HepG2 (cell line): Measurements from ENCODE around the gene PCARE. TPM values are rescaled to one million over a fixed set of nuclear protein-coding genes. Genes with fewer than 3 reads are reported as not detected.

ENCODE experiments used
- ATAC-seq: fragments of 200-7000 bp; cut with Tn5 transposase; 3 replicates; pipeline ENCODE4 v1.9.1; 2020; ENCODE audit warnings: mild to moderate bottlenecking, moderate library complexity
- BruUV-seq: library from RNA; stranded (reverse); fragments of 400-500 nt; replicated peaks from 2 replicates; lab custom pipeline; 2021; lab: Mats Ljungman, UMichigan
- CTCF ChIA-PET: fragments of 300-600 bp; formaldehyde crosslinking; extraction: SDS; loops from one replicate; lab custom pipeline; 2021; ENCODE audit warnings: low total read pairs, inconsistent platforms, low intra/inter-chr PET ratio; lab: Yijun Ruan, JAX
- POLR2A ChIA-PET: fragments of 350-600 bp; sonication (Branson Sonifier 250); formaldehyde crosslinking; loops from one replicate; lab custom pipeline; 2020; ENCODE audit warnings: antibody characterized with exemption, inconsistent platforms; lab: Yijun Ruan, JAX
- DNase-seq: peaks from one replicate; pipeline ENCODE4 v3.0.0-alpha.2; 2015; ENCODE audit warnings: low spot score
- FAIRE-seq: peaks from 3 replicates; lab custom pipeline; 2011; peaks lifted over from hg19 to GRCh38; lab: Jason Lieb, UNC
- H2AFZ ChIP-seq: one replicate; pipeline ENCODE4 v1.6.1; 2011; ENCODE audit warnings: low read length, inconsistent platforms
- H3K27ac ChIP-seq: fragments of 300-600 bp; 3 replicates; pipeline ENCODE4 v1.8.0; 2011; ENCODE audit warnings: mixed run types, mild to moderate bottlenecking, mixed read lengths, low read length, inconsistent platforms; ENCODE audit not compliant: insufficient read depth; ENCODE audit errors: extremely low read length
- H3K27me3 ChIP-seq, 2 experiments: fragments of 200-600 bp in 1 of 2; 2 replicates in 1 of 2; 3 replicates in 1 of 2; pipeline versions ENCODE4 v1.6.0 to v1.8.0; 2011; ENCODE audit warnings: low read length in 2 of 2, mild to moderate bottlenecking in 2 of 2, moderate library complexity in 2 of 2, inconsistent platforms in 1 of 2; ENCODE audit not compliant: insufficient read depth in 2 of 2, control insufficient read depth in 1 of 2
- H3K36me3 ChIP-seq, 2 experiments: fragments of 200-600 bp in 1 of 2; replicated peaks in 1 of 2; 2 replicates in 1 of 2; 3 replicates in 1 of 2; pipeline versions ENCODE4 v1.5.1 to v1.8.0; 2011; ENCODE audit warnings: low read length in 2 of 2, inconsistent platforms in 1 of 2; ENCODE audit not compliant: insufficient read depth in 2 of 2, control insufficient read depth in 1 of 2
- H3K4me1 ChIP-seq: 2 replicates; pipeline ENCODE4 v1.5.1; 2012; ENCODE audit warnings: low read length, inconsistent platforms; ENCODE audit not compliant: insufficient read depth
- H3K4me2 ChIP-seq: 2 replicates; pipeline ENCODE4 v1.6.0; 2011; ENCODE audit warnings: low read depth, low read length, inconsistent platforms
- H3K4me3 ChIP-seq, 3 experiments: fragments of 200-600 bp in 1 of 3; sonication (generic), shearing (Covaris generic) in 1 of 3; replicated peaks in 1 of 3; 2 replicates each; pipeline ENCODE4 v1.5.1; 2011 to 2016; ENCODE audit warnings: low read length in 3 of 3, inconsistent platforms in 2 of 3, low read depth in 2 of 3, mild to moderate bottlenecking in 2 of 3, control low read depth in 1 of 3, mixed read lengths in 1 of 3; ENCODE audit not compliant: insufficient read depth in 1 of 3
- H3K79me2 ChIP-seq: one replicate; pipeline ENCODE4 v1.6.1; 2011; ENCODE audit warnings: low read length, inconsistent platforms; ENCODE audit not compliant: insufficient read depth
- H3K9ac ChIP-seq: 2 replicates; pipeline ENCODE4 v1.6.0; 2011; ENCODE audit warnings: mild to moderate bottlenecking, low read depth, low read length, inconsistent platforms; ENCODE audit not compliant: insufficient read depth
- H3K9me3 ChIP-seq: 2 replicates; pipeline ENCODE4 v1.5.1; 2012; ENCODE audit warnings: mild to moderate bottlenecking, low read length
- H4K20me1 ChIP-seq: 2 replicates; pipeline ENCODE4 v1.6.0; 2011; ENCODE audit warnings: inconsistent platforms, mild to moderate bottlenecking, low read length, moderate library complexity; ENCODE audit not compliant: insufficient read depth
- CEBPB ChIP-seq: IDR thresholded peaks from 2 replicates; pipeline ENCODE4 v1.6.1; 2011; ENCODE audit warnings: low read depth, low read length, improper control_type of control experiment, borderline replicate concordance
- SMARCC2 ChIP-seq: fragments of 450-650 bp; IDR thresholded peaks from 2 replicates; pipeline ENCODE4 v1.6.1; 2017; ENCODE audit warnings: antibody characterized with exemption, mild to moderate bottlenecking
- WIZ ChIP-seq: sonication (generic); formaldehyde crosslinking; IDR thresholded peaks from 2 replicates; pipeline ENCODE4 v1.5.1; 2020; ENCODE audit warnings: mild to moderate bottlenecking, missing genetic modification reagents
- ZNF431 ChIP-seq: sonication (generic); formaldehyde crosslinking; IDR thresholded peaks from 2 replicates; pipeline ENCODE4 v1.9.0; 2022; ENCODE audit warnings: missing genetic modification reagents, low read depth, mild to moderate bottlenecking, borderline replicate concordance
- ZNF660 ChIP-seq: sonication (generic); formaldehyde crosslinking; IDR thresholded peaks from 2 replicates; pipeline ENCODE4 v1.5.1; 2020; ENCODE audit warnings: mild to moderate bottlenecking, low read depth, missing genetic modification reagents, borderline replicate concordance
- ZNF75D ChIP-seq: sonication (generic); formaldehyde crosslinking; IDR thresholded peaks from 2 replicates; pipeline ENCODE4 v1.8.1; 2023; ENCODE audit warnings: missing genetic modification reagents, mild to moderate bottlenecking, borderline replicate concordance
- WGBS: methylation state at CpG from one replicate; pipeline ENCODE4 v1.1.6; 2017; ENCODE audit warnings: low lambda C conversion rate; 5-methylcytosine and 5-hydroxymethylcytosine counted together
- in situ Hi-C: cut with HindIII; loops from 2 replicates; pipeline ENCODE4 v1.10.0; 2017; ENCODE audit warnings: low pct_unique_long_range_greater_than_20kb; ENCODE audit not compliant: extremely low pct_ligation_motif_present
- intact Hi-C: fragments of 100-400 bp; cut with micrococcal nuclease; formaldehyde crosslinking; loops from one replicate; pipeline ENCODE4 v1.10.0; 2022; ENCODE audit not compliant: unreplicated experiment
- polyA plus RNA-seq, 8 experiments: library from polyadenylated mRNA; depleted of rRNA in 3 of 8; stranded (reverse) in 7 of 8; unstranded in 1 of 8; fragments of >200 nt; fragmentation: Illumina TruSeq in 4 of 8; extraction: Trizol in 4 of 8; gene quantifications; 2 replicates each; pipeline versions ENCODE4 v1.2.1 to v1.2.3, GENCODE V29; 2011 to 2016; ENCODE audit warnings: low read depth in 4 of 8, missing spikeins in 1 of 8, mixed read lengths in 1 of 8; ENCODE audit not compliant: insufficient read depth in 1 of 8
- total RNA-seq, 5 experiments: library from RNA; depleted of rRNA; stranded (reverse); fragments of >200 nt; fragmentation: Illumina TruSeq; extraction: Trizol; gene quantifications; 2 replicates each; pipeline ENCODE4 v1.2.3, GENCODE V29; 2016; ENCODE audit warnings: low read depth in 1 of 5

The PCARE gene
- total and polyA plus RNA-seq, 2 of the 13 experiments (the other 11 are each of a cell fraction or from before 2014, with no cell fraction given) = not detected

GRCh38 chr2:29080886-29081743 lies 6.8 kb upstream of the PCARE start:
- Histone ChIP-seq H3K4me3 (no peak overlapping the region), H3K79me2 (no peaks in the 10 kb centered on the region), H3K36me3 (no peaks in the 10 kb centered on the region), H3K27me3 (peaks cover 0 to 16% of the 10 kb centered on the region in 2 experiments; a peak in 2 of 5 replicates), H3K4me2 (no peak overlapping the region), H4K20me1 (no peaks in the 10 kb centered on the region), H3K9ac (no peak overlapping the region), H3K4me1 (no peaks in the 10 kb centered on the region), H3K9me3 (peaks cover 11% of the 10 kb centered on the region; the same call in 1 of the 2 replicates), H3K27ac (no peak overlapping the region), H2AFZ (no peak overlapping the region)
- ATAC-seq (peak; percentile 58), FAIRE-seq (no peak), DNase-seq (no peak)
- intact Hi-C loops (no loop called here), in situ Hi-C loops (no loop called here)
- TF ChIP-seq ZNF75D (CRISPR knock-in tag) = no peak
- TF ChIP-seq SMARCC2 = no peak
- TF ChIP-seq CEBPB = peak; percentile 58
- TF ChIP-seq WIZ = no peak
- BruUV-seq = no TSS peak
- 26% methylated on average over 12 of the region's 12 CpGs for WGBS
- POLR2A ChIA-PET = no interaction called here
- CTCF ChIA-PET = no interaction called here

- intact Hi-C loops = no loop called here
- no peak for ATAC-seq
- Histone ChIP-seq H3K4me1 (no peaks in the 10 kb centered on the region), H3K36me3 (no peaks in the 10 kb centered on the region), H3K9ac (no peak overlapping the region), H3K27ac (no peak overlapping the region), H3K27me3 (peaks cover 0 to 29% of the 10 kb centered on the region in 2 experiments; a peak in 3 of 5 replicates), H3K4me3 (no peak overlapping the region), H3K79me2 (no peaks in the 10 kb centered on the region), H4K20me1 (no peaks in the 10 kb centered on the region), H3K4me2 (no peak overlapping the region), H3K9me3 (peaks cover 11% of the 10 kb centered on the region; the same call in 1 of the 2 replicates), H2AFZ (no peak overlapping the region)
- BruUV-seq = no TSS peak
- in situ Hi-C loops = no loop called here
- DNase-seq = no peak
- FAIRE-seq = no peak
- 16% methylated on average over 3 of the region's 7 CpGs for WGBS
- TF ChIP-seq ZNF431 (CRISPR knock-in tag) = no peak
- TF ChIP-seq ZNF660 (CRISPR knock-in tag) = no peak
- ChIA-PET POLR2A (no interaction called here), CTCF (no interaction called here)
These were observed 5.6 kb upstream of the PCARE start for GRCh38 chr2:29079887-29080286.
